Measurements from ENCODE around the gene KRTAP9-8. TPM values are rescaled to one million over a fixed set of nuclear protein-coding genes. Genes with fewer than 3 reads are reported as not detected.
"Not testable (repeated sequence)": the region's sequence is repeated elsewhere in the genome, so short reads cannot be mapped to it uniquely, and the experiment has no call there.

The KRTAP9-8 gene
- total RNA-seq, 1 experiment from 2014 or later, result not detected

- CTCF ChIA-PET; RAD21 ChIA-PET (ENCODE audit: low non-redundant PET in 1 of 2, low total read pairs in 2 of 2, uncharacterized antibody in 2 of 2, unreplicated experiment in 2 of 2); H3K4me1 ChIP-seq (ENCODE audit: control insufficient read depth in 1 of 2, insufficient read depth in 2 of 2, low read length in 2 of 2): not testable (repeated sequence)
Measured at GRCh38 chr17:41237116-41237515, 683 bp upstream of the KRTAP9-8 start.

GRCh38 chr17:41246995-41247787 is 9.4 kb downstream of the KRTAP9-8 start:
- H3K79me2 ChIP-seq (ENCODE audit: insufficient read depth, low read length); H3K36me3 ChIP-seq (ENCODE audit: control insufficient read depth in 1 of 2, insufficient read depth in 2 of 2, low read length in 2 of 2); H3K9me2 ChIP-seq (ENCODE audit: insufficient read depth); H2AFZ ChIP-seq (ENCODE audit: low read depth, low read length, poor library complexity, severe bottlenecking); H3K4me1 ChIP-seq (ENCODE audit: control insufficient read depth in 1 of 2, insufficient read depth in 2 of 2, low read length in 2 of 2); POLR2A ChIA-PET; ATAC-seq; H3K9ac ChIP-seq (ENCODE audit: low read length); DNase-seq (ENCODE audit: low read depth, low spot score); H3K4me3 ChIP-seq (replicated peaks in 1 of 2; ENCODE audit: low read depth in 1 of 2, low read length in 2 of 2); intact Hi-C loops (cut with micrococcal nuclease); H4K20me1 ChIP-seq (ENCODE audit: insufficient read depth); BruUV-seq (replicated peaks); H3K4me2 ChIP-seq (ENCODE audit: low read length); H3K27ac ChIP-seq (ENCODE audit: low read depth, low read length); RAD21 ChIA-PET (ENCODE audit: low non-redundant PET in 1 of 2, low total read pairs in 2 of 2, uncharacterized antibody in 2 of 2, unreplicated experiment in 2 of 2); H3K27me3 ChIP-seq (ENCODE audit: insufficient read depth, low read length); H3K9me3 ChIP-seq (ENCODE audit: control insufficient read depth in 1 of 2, insufficient read depth in 1 of 2, low read depth in 1 of 2, low read length in 2 of 2); CTCF ChIA-PET: not testable (repeated sequence)

More at GRCh38 chr17:41237116-41237515, 683 bp upstream of the KRTAP9-8 start:
- H3K79me2 ChIP-seq (ENCODE audit: insufficient read depth, low read length); H2AFZ ChIP-seq (ENCODE audit: low read depth, low read length, poor library complexity, severe bottlenecking); H3K4me3 ChIP-seq (replicated peaks in 1 of 2; ENCODE audit: low read depth in 1 of 2, low read length in 2 of 2); H3K4me2 ChIP-seq (ENCODE audit: low read length); H3K36me3 ChIP-seq (ENCODE audit: control insufficient read depth in 1 of 2, insufficient read depth in 2 of 2, low read length in 2 of 2); H3K27ac ChIP-seq (ENCODE audit: low read depth, low read length); POLR2A ChIA-PET; H3K9me2 ChIP-seq (ENCODE audit: insufficient read depth); intact Hi-C loops (cut with micrococcal nuclease); H3K9ac ChIP-seq (ENCODE audit: low read length); DNase-seq (ENCODE audit: low read depth, low spot score); ATAC-seq; H4K20me1 ChIP-seq (ENCODE audit: insufficient read depth); H3K27me3 ChIP-seq (ENCODE audit: insufficient read depth, low read length); H3K9me3 ChIP-seq (ENCODE audit: control insufficient read depth in 1 of 2, insufficient read depth in 1 of 2, low read depth in 1 of 2, low read length in 2 of 2); BruUV-seq (replicated peaks): not testable (repeated sequence)

GRCh38 chr17:41249637-41250240 is 11.9 kb downstream of the KRTAP9-8 start, which contains the start of gene KRTAP9-4:
TSS of gene KRTAP9-4 (plus strand) at chr17:41249687. CDS start at chr17:41249721, 34 bp downstream.
- H3K4me3 ChIP-seq (replicated peaks in 1 of 2; ENCODE audit: low read depth in 1 of 2, low read length in 2 of 2); H2AFZ ChIP-seq (ENCODE audit: low read depth, low read length, poor library complexity, severe bottlenecking); RAD21 ChIA-PET (ENCODE audit: low non-redundant PET in 1 of 2, low total read pairs in 2 of 2, uncharacterized antibody in 2 of 2, unreplicated experiment in 2 of 2); H3K36me3 ChIP-seq (ENCODE audit: control insufficient read depth in 1 of 2, insufficient read depth in 2 of 2, low read length in 2 of 2); BruUV-seq (replicated peaks); intact Hi-C loops (cut with micrococcal nuclease); H3K79me2 ChIP-seq (ENCODE audit: insufficient read depth, low read length); DNase-seq (ENCODE audit: low read depth, low spot score); H3K9me2 ChIP-seq (ENCODE audit: insufficient read depth); ATAC-seq; H3K9me3 ChIP-seq (ENCODE audit: control insufficient read depth in 1 of 2, insufficient read depth in 1 of 2, low read depth in 1 of 2, low read length in 2 of 2); H3K27me3 ChIP-seq (ENCODE audit: insufficient read depth, low read length); POLR2A ChIA-PET; H3K4me2 ChIP-seq (ENCODE audit: low read length); H3K27ac ChIP-seq (ENCODE audit: low read depth, low read length); CTCF ChIA-PET; H4K20me1 ChIP-seq (ENCODE audit: insufficient read depth); H3K4me1 ChIP-seq (ENCODE audit: control insufficient read depth in 1 of 2, insufficient read depth in 2 of 2, low read length in 2 of 2); H3K9ac ChIP-seq (ENCODE audit: low read length): not testable (repeated sequence)

Data from HCT116 (cell line).